GM13977 (cell line): ENCODE data around the gene CLRN2.
"Not testable (repeated sequence)": the region's sequence is repeated elsewhere in the genome, so short reads cannot be mapped to it uniquely, and the experiment has no call there.

ENCODE experiments used
- DNase-seq: peaks from one replicate; pipeline ENCODE4 v3.0.0; 2012; ENCODE audit warnings: low spot score
- in situ Hi-C: fragments of 300-500 bp; cut with MboI; formaldehyde crosslinking; loops from one replicate; pipeline ENCODE4 v1.12.0; 2022; ENCODE audit warnings: low sequenced_read_pairs, low pct_unique_long_range_greater_than_20kb, mixed read lengths, inconsistent platforms; ENCODE audit not compliant: unreplicated experiment
- TF ChIP-seq, protein P1 (sequence below): IDR thresholded peaks from 2 replicates; pipeline ENCODE4 v1.5.1; 2012; ENCODE audit warnings: mild to moderate bottlenecking, control low read depth; ENCODE audit not compliant: insufficient read depth; ENCODE audit errors: extremely low read depth, missing control alignments

Gene CLRN2

DNA sequence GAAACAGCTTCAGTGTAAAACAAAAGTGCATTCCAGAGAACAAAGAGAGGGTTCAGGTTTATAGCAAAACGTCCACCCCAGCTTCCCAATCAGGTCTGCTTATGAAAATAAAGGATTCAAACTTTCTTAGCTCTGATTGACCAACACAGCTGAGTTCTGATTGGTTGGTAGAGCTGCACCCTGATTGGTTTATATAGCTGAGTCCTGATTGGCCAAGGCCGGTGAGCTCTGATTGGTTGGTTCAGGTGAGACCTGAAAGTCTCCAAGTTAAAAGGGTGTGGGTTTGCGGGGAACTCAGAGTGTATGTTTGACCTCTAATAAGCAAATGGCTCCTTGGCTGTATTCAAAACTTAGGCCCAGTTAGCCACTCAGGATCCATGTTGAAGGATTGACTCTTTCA lies 20.9 kb downstream of the CLRN2 start:
- TF ChIP-seq, protein P1, sequence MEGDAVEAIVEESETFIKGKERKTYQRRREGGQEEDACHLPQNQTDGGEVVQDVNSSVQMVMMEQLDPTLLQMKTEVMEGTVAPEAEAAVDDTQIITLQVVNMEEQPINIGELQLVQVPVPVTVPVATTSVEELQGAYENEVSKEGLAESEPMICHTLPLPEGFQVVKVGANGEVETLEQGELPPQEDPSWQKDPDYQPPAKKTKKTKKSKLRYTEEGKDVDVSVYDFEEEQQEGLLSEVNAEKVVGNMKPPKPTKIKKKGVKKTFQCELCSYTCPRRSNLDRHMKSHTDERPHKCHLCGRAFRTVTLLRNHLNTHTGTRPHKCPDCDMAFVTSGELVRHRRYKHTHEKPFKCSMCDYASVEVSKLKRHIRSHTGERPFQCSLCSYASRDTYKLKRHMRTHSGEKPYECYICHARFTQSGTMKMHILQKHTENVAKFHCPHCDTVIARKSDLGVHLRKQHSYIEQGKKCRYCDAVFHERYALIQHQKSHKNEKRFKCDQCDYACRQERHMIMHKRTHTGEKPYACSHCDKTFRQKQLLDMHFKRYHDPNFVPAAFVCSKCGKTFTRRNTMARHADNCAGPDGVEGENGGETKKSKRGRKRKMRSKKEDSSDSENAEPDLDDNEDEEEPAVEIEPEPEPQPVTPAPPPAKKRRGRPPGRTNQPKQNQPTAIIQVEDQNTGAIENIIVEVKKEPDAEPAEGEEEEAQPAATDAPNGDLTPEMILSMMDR, result no peak
- no peak for DNase-seq
- in situ Hi-C loops, result loop anchor here (25.0 kb wide), 1 partner anchor 1051 kb away; no protein-coding TSS in a partner anchor

DNA sequence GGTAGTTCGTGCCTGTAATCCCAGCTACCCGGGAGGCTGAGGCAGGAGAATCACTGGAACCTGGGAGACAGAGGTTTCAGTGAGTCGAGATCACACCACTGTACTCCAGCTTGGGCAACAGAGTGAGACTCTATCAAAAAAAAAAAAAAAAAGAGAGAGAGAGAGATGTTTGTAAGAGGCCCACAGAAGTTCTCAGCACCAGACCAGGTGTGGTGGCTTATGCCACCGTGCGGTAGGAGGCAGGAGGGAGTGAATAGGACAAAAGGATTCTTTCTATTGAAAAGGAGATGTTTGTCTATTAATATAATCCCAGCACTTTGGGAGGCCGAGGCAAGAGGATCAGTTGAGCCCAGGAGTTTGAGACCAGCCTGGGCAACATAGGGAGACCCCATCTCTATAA lies 22.1 kb downstream of the CLRN2 start:
- in situ Hi-C loops, result loop anchor here (25.0 kb wide), 1 partner anchor 1050 kb away; no protein-coding TSS in a partner anchor
- not testable (repeated sequence) for DNase-seq

DNA sequence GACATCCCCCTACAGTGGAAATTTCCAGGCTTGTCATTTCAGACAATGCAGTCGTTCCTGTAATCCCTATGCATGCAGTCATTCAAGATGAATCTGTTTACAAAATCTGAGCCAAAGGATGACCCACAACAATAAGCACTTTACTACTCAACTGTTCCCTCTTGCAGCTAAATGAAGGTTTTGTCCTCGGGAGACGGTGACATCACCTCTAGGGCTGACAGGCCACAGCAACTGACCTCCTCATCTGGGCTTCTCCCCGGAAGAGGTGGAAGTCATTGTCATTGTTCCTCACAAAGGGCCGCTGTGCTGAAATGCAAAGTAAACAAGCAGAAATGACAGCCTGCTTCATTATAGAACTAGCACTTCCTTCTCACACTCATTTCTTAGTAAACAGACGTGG lies 29.2 kb downstream of the CLRN2 start:
- in situ Hi-C loops, result loop anchor here (25.0 kb wide), 1 partner anchor 1043 kb away; no protein-coding TSS in a partner anchor
- DNase-seq, result no peak
- TF ChIP-seq, protein P1, result no peak

DNA sequence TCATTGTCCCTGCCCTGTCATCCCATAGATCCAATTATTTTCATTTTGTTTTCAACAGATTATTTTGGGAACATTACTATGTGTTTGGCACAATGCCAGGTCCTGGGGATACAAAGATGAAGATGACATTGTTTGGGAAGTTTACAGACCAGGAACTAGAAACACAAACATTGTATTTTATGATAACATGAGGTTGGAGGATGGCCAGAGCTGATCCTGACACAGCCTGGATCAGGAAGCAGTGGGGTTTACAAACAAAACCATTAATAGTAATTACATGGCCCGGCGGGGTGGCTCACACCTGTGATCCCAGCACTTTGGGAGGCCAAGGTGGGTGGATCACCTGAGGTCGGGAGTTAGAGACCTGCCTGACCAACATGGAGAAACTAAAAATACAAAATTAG lies 29.9 kb downstream of the CLRN2 start:
- in situ Hi-C loops, result loop anchor here (25.0 kb wide), 1 partner anchor 1042 kb away; no protein-coding TSS in a partner anchor
- DNase-seq, result no peak
- TF ChIP-seq, protein P1, result no peak

DNA sequence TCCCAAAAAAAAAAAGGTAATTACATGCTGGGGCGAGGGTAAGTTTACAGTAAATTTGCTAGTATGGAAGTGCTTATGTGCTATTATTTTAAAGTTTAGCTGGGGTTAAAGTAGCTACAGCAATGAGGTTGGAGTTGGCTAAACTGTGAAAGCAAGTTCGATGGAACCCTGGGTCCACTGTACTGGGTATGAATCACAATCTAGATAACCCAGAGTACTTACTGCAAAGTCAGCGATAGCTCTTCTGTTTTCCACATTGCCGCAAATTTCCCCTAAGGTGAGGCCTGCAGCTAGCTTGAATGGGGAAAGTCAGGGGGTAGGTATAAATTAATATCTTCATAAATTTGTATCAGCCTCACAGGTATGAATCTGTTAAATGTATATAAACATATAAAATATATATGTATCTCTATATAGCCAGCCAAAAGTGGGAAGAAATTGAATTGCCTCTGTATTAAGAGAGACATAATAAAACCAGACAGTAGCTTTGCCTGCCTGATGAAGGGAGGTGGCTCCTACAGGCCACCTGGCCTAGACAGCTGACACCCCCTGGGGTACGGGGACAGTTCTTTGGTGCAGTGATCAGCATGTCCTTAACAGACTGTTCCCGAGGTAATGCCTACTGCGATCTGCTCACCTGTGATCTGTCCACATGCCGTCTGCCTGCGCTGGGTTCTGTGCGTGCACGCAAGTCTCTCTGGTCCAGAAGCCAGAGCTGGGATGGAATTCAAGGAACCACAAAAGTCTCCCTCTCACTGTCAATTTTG lies 30.6 kb downstream of the CLRN2 start:
- TF ChIP-seq, protein P1, result no peak
- in situ Hi-C loops, result loop anchor here (25.0 kb wide), 1 partner anchor 1042 kb away; no protein-coding TSS in a partner anchor
- DNase-seq, result no peak

DNA sequence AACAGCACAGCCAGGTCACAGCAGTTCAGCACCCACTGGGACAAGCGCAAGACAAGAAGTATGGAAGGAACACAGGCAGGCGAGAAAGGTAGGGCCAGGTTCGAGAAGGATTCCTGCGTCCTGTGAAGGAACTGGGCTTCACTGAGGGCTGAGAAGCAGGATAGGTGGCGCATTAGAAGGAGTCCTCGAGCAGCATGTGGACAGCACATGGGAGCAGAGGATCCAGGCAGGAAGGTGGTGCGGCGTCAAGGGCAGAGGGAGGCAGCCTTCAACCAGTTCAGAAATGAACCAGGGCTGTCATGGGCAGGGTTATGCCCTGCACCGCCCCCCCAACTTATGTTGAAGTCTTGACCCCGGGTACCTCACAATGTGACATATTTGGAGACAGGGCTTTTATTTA lies 31.3 kb downstream of the CLRN2 start:
- TF ChIP-seq, protein P1, result no peak
- DNase-seq, result no peak
- in situ Hi-C loops, result loop anchor here (25.0 kb wide), 1 partner anchor 1041 kb away; no protein-coding TSS in a partner anchor

DNA sequence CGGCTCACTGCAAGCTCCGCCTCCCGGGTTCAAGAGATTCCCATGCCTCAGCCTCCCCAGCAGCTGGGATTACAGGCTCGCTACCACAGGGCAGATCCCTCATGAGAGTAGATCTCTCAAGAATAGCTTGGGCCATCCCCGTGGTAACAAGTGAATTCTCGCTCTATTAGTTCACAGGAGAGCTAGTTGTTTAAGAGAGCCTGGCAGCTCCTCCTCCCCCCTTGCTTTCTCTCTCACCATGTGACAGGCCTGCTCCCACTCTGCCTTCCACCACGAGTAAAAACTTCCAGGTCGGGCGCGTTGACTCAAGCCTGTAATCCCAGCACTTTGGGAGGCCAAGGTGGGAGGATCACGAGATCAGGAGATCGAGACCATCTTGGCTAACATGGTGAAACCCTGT lies 31.7 kb downstream of the CLRN2 start:
- TF ChIP-seq, protein P1, result no peak
- DNase-seq, result no peak
- in situ Hi-C loops, result loop anchor here (25.0 kb wide), 1 partner anchor 1041 kb away; no protein-coding TSS in a partner anchor
